AG20443 (cell line): ENCODE measurements around the gene IFITM1.
"Not testable (repeated sequence)": the region's sequence is repeated elsewhere in the genome, so short reads cannot be mapped to it uniquely, and the experiment has no call there.

Experiments
- DNase-seq: peaks from one replicate; pipeline ENCODE4 v3.0.0; 2012; ENCODE audit warnings: low spot score, mixed read lengths

Gene IFITM1

DNA sequence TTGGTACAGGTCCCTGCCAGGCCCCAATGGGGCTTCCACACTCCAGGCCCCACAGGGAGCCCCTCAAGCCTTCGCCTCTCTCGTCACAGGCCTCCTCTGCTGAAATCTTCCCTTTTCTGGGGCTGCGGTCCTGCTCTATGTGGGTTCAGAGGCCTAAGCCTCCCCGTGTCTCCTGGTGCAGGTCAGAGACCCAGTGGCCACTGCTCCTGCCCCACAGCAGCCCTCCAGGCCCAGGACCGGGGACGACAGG, 12.7 kb downstream of the IFITM1 start:
- no peak for DNase-seq

GRCh38 chr11:326842-327580, 13.2 kb downstream of the IFITM1 start:
- no peak for DNase-seq

DNA sequence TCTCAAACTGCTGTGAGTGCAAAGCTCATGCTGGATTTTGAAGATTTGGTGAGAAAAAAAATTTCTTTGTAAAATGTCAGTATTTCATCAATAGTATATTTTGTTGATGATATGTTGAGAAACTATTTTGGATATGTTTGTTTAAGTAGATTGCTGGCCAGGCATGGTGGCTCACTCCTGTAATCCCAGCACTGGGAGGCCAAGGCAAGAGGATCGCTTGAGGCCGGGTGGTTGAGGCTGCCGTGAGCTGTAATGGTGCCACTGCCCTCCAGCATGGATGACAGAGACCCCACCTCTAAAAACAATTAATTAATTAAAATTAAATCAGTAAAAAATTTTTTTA, 13.7 kb downstream of the IFITM1 start:
- no peak for DNase-seq

GRCh38 chr11:328012-328411, 14.2 kb downstream of the IFITM1 start:
- no peak for DNase-seq

DNA sequence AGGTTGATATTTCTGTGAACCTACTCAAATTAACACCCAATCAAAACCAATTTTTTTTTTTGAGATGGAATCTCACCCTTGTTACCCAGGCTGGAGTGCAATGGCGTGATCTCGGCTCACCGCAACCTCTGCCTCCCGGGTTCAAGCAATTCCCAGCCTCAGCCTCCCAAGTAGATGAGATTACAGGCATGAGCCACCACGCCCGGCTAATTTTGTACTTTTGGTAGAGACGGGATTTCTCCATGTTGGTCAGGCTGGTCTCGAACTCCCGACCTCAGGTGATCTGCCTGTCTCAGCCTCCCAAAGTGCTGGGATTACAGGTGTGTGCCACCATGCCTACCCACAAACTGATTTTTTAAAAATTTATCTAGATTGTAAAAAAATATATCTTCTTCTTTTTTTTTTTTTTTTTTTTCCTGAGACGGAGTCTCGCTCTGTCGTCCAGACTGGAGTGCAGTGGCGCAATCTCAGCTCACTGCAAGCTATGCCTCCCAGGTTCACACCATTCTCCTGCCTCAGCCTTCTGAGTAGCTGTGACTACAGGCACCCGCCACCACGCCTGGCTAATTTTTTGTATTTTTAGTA, 14.8 kb downstream of the IFITM1 start:
- DNase-seq, result not testable (repeated sequence)

- DNase-seq, result no peak
Measured at GRCh38 chr11:329886-330253, 16.0 kb downstream of the IFITM1 start.

DNA sequence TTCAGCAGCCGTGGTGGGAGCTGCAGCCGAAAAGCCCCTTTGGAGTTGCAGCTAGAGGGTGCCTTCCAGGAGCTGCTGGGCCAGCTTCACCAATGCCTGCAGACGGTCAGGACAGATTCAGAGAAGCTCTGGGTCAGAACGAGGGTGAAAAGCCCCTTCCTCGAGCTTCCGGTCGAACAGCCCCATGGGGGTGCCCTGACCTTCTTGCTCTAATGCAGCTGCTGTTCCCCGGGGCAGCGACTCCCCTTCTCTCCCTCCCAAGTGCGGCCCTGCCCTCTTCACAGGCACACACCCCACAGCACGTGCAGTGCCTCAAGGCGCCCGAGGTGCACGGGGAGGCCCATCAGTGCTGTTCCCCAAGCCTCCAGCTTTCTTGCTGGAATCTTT, 16.5 kb downstream of the IFITM1 start:
- DNase-seq, result no peak

DNA sequence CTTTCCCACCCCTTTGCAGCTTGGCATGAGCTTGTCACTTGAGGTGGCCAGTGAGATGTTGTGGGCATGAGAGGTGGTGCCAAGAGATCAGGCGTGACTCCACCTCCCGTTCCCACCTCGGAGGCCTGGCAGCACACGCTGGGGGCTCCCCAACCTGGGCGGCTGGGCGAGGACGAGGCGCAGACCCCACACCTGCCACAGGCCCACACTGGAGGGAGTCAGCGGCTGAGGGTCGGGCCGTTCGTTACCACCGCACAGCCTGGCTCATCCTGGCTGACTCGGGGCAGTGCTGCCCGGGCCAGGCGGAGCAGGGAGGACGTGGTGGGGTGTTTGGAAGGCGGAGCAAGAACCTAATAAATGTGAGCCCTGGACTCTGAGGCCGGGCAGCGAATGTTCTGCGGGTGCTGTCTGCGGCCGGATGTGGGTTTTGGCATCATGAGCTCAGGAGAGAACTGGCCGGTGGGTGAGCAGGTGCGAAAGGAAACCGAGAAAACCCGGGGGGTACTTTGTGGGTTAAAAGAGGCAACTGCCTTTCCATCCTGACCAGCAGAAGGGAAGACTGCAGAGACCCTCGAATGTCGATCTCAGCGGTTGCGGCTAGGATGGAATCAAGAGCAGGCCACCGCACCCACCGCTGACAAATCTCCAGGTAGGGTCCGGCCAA, 17.0 kb downstream of the IFITM1 start:
- DNase-seq, result no peak

- DNase-seq, result no peak
Measured at GRCh38 chr11:331358-332060, 17.7 kb downstream of the IFITM1 start.

- DNase-seq, result no peak
Measured at GRCh38 chr11:332651-333480, 19.0 kb downstream of the IFITM1 start.

DNA sequence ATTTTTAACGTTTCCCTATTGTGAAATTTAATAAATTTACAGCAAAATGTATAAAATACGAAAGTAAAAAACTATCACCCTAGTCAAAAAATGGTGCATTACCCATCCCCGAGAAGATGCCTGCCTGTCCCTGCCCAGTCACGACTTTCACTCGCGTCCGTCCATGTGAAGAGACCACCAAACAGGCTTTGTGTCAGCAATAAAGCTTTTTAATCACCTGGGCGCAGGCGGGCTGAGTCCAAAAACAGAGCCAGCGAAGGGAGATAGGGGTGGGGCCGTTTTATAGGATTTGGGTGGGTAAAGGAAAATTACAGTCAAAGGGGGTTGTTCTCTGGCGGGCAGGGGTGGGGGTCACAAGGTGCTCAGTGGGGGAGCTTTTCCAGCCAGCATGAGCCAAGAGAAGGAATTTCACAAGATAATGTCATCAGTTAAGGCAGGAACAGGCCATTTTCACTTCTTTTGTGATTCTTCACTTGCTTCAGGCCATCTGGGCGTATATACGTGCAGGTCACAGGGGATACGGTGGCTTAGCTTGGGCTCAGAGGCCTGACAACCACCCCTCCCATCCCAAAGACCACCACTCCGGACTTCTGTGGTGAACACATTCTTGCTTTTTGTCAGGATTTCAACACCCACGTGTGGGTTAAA, 19.9 kb downstream of the IFITM1 start:
- not testable (repeated sequence) for DNase-seq

DNA sequence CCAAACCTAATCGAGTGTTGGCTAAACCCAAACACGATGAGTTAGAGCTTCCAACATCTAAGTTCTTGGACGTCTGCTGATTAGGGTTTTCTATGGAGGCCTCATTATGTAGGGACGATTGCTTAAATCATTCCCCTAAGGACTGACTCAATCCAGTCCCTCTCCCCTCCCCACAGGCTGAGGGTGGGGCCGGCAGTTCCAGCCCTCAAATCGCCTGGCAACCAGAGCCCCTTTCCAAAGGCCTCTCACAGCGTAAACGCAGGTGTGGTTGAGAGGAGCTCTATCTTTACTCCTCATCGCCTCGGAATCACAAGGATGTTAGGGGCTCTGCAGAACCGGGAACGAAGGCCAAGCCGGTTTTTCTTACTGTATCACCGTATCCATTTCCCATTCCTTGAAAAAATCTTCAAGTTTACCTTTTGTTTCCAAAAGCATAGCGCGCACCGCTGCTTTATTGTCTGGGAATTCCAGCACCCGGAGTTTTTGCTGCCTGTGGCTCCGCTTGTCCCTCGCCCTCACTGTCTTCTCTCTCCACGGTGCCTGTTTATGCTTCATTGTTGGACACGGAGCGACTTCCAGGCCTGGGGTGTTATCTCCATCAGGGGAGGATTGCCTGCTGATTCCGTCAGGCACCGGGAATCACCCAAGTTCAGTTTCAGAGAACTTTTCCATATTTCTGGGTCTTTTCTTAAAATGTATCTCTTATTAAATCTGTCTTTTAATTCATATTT, 20.6 kb downstream of the IFITM1 start:
- no peak for DNase-seq

- DNase-seq, result no peak
Measured at GRCh38 chr11:335779-336658, 22.2 kb downstream of the IFITM1 start.

DNA sequence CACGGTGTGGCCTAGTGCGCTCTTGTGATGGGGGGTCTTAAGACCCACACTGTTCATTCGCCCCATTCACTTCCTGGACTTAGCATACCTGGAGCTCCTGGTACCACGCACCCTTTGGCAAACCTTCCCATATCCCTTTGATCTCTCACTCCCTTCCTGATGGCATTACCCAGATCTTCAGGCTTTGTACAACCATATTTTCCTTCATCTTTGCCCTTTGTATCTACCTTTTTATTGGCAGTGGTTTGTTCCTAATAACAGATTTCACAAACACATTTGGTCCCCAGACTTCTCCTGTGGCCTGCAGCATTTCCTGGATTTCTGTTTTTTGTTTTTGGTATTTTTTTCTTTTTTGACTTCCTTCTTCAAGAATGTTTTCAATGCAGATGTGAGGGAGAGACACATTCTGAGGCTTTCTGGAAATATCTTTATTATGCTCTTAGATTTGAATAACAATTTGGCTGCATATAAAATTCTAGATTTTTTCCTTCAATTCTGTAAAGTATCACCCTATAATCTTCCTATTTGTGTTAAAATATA, 22.9 kb downstream of the IFITM1 start:
- no peak for DNase-seq

GRCh38 chr11:337711-338110, 23.9 kb downstream of the IFITM1 start:
- no peak for DNase-seq

DNA sequence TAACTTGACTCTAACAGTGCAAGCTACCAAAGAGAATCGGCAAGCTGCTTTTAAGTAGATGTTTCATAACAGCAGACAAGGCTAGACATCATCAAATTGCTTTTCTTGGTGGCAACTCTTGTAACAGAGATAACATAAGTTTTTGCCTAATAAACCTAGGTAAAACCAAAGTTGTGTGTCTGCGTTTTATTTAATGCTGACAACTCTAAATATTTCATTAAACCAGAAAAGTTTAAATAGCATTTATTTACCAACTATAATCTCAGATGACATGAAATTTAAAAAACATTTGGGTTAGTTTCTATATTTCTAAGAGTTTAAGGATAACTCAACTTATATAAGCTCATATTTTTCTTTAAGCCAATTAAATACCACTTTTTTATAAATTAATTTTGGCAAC, 26.1 kb downstream of the IFITM1 start:
- no peak for DNase-seq

DNA sequence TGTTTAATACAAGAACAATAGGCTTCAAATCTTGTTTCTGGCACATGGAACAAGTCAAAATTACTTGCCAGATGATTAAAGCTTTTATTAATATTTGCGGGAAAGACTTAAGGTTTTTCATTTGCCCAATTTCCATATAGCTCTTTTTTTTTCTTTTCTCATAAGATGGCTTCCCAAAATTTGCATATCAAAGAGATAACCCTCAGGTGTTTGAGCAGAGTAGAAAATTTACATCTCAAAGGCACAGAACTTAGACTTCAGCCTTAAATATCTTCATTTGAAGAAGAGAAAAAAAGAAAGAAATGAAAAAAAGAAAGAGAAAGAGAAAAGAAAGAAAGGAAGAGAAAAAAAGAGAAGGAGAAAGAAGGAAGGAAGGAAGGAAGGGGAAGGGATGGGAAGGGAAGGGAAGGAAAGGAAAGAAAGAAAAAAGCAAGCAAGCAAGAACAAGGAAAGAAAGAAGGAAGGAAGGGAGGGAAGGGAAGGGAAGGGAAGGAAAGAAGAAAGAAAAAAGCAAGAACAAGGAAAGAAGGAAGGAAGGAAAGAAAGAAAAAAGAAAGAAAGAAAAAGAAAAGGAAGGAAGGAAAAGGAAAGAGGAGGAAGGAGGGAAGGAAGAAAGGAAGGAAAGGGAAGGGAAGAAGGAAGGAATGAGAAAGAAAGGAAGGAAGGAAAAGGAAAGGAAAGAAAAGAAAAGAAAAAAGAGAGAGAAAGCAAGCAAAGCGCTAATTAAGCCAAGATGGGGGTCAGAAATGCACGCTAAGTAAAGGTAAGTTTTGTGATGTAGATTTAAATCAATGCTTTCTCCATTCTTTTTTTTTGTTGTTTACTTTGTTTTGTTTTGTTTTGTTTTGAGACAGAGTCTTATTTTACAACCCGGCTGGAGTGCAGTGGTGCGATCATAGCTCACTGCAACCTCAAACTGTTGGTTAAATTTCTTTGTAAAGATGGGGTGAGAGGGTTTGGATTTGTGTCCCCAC, 27.0 kb downstream of the IFITM1 start:
- no peak for DNase-seq

- no peak for DNase-seq
Measured at GRCh38 chr11:342328-342727, 28.5 kb downstream of the IFITM1 start.
